ENCODE results near the gene DCP1B. TPM values are rescaled to one million over a fixed set of nuclear protein-coding genes. Genes with fewer than 3 reads are reported as not detected.

DCP1B gene
- total RNA-seq, 2 donors from 2014 or later = 18.3 to 35.4 TPM

DNA sequence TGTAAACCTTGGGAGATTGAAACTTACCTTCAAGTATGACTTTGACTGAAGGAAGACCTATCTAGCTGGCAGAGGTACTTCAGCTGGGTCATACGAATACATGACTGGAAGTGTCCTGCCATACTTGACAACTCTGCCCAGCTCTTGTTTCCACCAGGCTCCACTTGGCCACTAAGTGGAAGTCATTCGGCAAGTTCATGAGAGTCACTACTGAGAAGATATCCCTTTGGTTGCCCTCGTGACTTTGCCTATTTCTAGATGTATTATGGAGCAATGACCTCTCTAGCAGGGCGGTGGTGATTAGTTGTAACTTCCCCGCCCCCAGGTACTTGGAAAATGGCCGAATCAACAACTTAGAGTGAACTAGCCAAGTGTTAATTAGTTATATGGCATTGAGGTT lies 39.9 kb upstream of the DCP1B start:
- TF ChIP-seq, protein P1, sequence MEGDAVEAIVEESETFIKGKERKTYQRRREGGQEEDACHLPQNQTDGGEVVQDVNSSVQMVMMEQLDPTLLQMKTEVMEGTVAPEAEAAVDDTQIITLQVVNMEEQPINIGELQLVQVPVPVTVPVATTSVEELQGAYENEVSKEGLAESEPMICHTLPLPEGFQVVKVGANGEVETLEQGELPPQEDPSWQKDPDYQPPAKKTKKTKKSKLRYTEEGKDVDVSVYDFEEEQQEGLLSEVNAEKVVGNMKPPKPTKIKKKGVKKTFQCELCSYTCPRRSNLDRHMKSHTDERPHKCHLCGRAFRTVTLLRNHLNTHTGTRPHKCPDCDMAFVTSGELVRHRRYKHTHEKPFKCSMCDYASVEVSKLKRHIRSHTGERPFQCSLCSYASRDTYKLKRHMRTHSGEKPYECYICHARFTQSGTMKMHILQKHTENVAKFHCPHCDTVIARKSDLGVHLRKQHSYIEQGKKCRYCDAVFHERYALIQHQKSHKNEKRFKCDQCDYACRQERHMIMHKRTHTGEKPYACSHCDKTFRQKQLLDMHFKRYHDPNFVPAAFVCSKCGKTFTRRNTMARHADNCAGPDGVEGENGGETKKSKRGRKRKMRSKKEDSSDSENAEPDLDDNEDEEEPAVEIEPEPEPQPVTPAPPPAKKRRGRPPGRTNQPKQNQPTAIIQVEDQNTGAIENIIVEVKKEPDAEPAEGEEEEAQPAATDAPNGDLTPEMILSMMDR (conservative IDR thresholded peaks at IDR 0.05) = no peak
- 88 to 93% methylated on average over 6 of the region's 6 CpGs for WGBS, 2 experiments (ENCODE audit: insufficient coverage in 1 of 2, insufficient read length in 1 of 2)
- H3K4me1 ChIP-seq (ENCODE audit: control insufficient read depth, insufficient read depth, low read length) = no peaks in the 10 kb centered on the region
- Mint-ChIP-seq H3K4me3 (no peak overlapping the region), H3K27me3 (ENCODE audit: insufficient read depth) (peaks cover 61% of the 10 kb centered on the region), H3K9me3 (no peaks in the 10 kb centered on the region), H3K36me3 (ENCODE audit: low read depth) (no peaks in the 10 kb centered on the region), H3K4me1 (peaks cover 10% of the 10 kb centered on the region), H3K27ac (no peak overlapping the region)
- H3K9me3 ChIP-seq (ENCODE audit: control insufficient read depth, low read length) = no peaks in the 10 kb centered on the region
- H3K27me3 ChIP-seq (ENCODE audit: control insufficient read depth, insufficient read depth, low read length, poor library complexity, severe bottlenecking) = peaks cover 24% of the 10 kb centered on the region
- H3K36me3 ChIP-seq (ENCODE audit: control insufficient read depth, insufficient read depth, low read length) = no peaks in the 10 kb centered on the region
- H3K9ac ChIP-seq (ENCODE audit: extremely low read depth, low read length, poor library complexity, severe bottlenecking) = no peak overlapping the region
- H3K27ac ChIP-seq (ENCODE audit: low read depth, low read length) = no peak overlapping the region
- no peak for DNase-seq
- no peak overlapping the region for H3K4me3 ChIP-seq (ENCODE audit: low read length)

DNA sequence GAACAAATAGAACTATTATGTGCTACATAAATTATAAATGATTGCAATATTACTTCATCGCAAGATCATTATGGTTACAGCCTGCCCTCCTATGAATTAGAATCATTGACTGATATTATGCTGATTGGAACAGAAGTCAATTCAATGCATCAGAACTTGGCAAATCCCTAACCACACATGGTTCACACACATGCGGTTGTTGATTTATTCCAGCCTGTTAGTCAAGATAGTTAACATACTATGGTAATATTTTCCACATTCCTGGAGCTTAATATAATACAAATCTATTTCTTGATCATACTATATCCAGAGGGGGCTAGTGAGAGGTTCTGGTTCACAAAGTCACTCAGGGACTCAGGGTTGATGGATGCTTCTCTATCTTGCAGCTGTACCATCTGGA lies 38.8 kb upstream of the DCP1B start:
- Mint-ChIP-seq H3K9me3 (no peaks in the 10 kb centered on the region), H3K36me3 (ENCODE audit: low read depth) (no peaks in the 10 kb centered on the region), H3K4me1 (peaks cover 7% of the 10 kb centered on the region), H3K4me3 (no peak overlapping the region), H3K27ac (no peak overlapping the region), H3K27me3 (ENCODE audit: insufficient read depth) (peaks cover 63% of the 10 kb centered on the region)
- Histone ChIP-seq H3K27ac (ENCODE audit: low read depth, low read length) (no peak overlapping the region), H3K9ac (ENCODE audit: extremely low read depth, low read length, poor library complexity, severe bottlenecking) (no peak overlapping the region), H3K4me3 (ENCODE audit: low read length) (no peak overlapping the region), H3K9me3 (ENCODE audit: control insufficient read depth, low read length) (no peaks in the 10 kb centered on the region), H3K36me3 (ENCODE audit: control insufficient read depth, insufficient read depth, low read length) (no peaks in the 10 kb centered on the region), H3K27me3 (ENCODE audit: control insufficient read depth, insufficient read depth, low read length, poor library complexity, severe bottlenecking) (peaks cover 30% of the 10 kb centered on the region), H3K4me1 (ENCODE audit: control insufficient read depth, insufficient read depth, low read length) (no peaks in the 10 kb centered on the region)
- WGBS, 2 experiments (ENCODE audit: insufficient coverage in 1 of 2, insufficient read length in 1 of 2) = 78% methylated on average over 2 of the region's 2 CpGs; no CpG with 5 or more reads in 1 of the 2 experiments
- TF ChIP-seq, protein P1 (conservative IDR thresholded peaks at IDR 0.05) = no peak
- DNase-seq = no peak

DNA sequence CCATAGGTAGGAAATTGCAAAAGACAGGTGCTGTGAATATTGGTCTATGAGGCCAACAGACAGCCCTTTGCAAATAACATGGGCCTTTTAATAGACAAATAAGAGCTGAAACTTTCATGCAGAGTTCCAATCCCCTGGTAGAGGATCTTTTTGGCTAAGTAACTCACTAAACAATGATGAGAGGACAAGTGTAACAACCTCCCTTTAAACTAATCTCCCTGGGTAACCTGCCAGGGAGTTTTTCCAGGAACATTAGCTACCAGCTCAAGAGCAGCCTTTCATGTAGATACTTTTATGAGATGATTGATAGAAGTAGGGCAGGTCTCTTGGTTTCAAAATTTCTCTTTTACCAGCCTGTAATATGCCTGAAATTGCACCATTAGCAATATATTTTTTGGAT lies 34.8 kb upstream of the DCP1B start:
- Mint-ChIP-seq H3K36me3 (ENCODE audit: low read depth) (no peaks in the 10 kb centered on the region), H3K4me1 (no peaks in the 10 kb centered on the region), H3K27me3 (ENCODE audit: insufficient read depth) (peaks cover 73% of the 10 kb centered on the region), H3K27ac (no peak overlapping the region), H3K4me3 (no peak overlapping the region), H3K9me3 (no peaks in the 10 kb centered on the region)
- peaks cover 62% of the 10 kb centered on the region for H3K27me3 ChIP-seq (ENCODE audit: control insufficient read depth, insufficient read depth, low read length, poor library complexity, severe bottlenecking)
- H3K9me3 ChIP-seq (ENCODE audit: control insufficient read depth, low read length) = no peaks in the 10 kb centered on the region
- H3K4me1 ChIP-seq (ENCODE audit: control insufficient read depth, insufficient read depth, low read length) = no peaks in the 10 kb centered on the region
- no peak overlapping the region for H3K4me3 ChIP-seq (ENCODE audit: low read length)
- no peak overlapping the region for H3K9ac ChIP-seq (ENCODE audit: extremely low read depth, low read length, poor library complexity, severe bottlenecking)
- H3K27ac ChIP-seq (ENCODE audit: low read depth, low read length) = no peak overlapping the region
- H3K36me3 ChIP-seq (ENCODE audit: control insufficient read depth, insufficient read depth, low read length) = no peaks in the 10 kb centered on the region
- TF ChIP-seq, protein P1 (conservative IDR thresholded peaks at IDR 0.05) = no peak
- no peak for DNase-seq

Measured in endodermal cell (in vitro differentiated cells).